ENCODE measurements around the gene NEUROD2.

NEUROD2 gene

GRCh38 chr17:39576187-39576586 is 31.5 kb downstream of the NEUROD2 start:
- Histone ChIP-seq H3K9me3 (ENCODE audit: control insufficient read depth, low read length) (peaks cover 5% of the 10 kb centered on the region), H3K18ac (ENCODE audit: low read depth in 1 of 2, low read length in 2 of 2) (no peak overlapping the region), H2AK5ac (ENCODE audit: low read length, severe bottlenecking) (no peak overlapping the region), H3K27ac (ENCODE audit: low read length, poor library complexity, severe bottlenecking) (no peak overlapping the region), H3K4me1 (ENCODE audit: control insufficient read depth, insufficient read depth, low read depth, low read length) (peaks cover 6% of the 10 kb centered on the region), H4K91ac (ENCODE audit: low read length) (no peak overlapping the region), H2BK5ac (ENCODE audit: low read depth, low read length, poor library complexity, severe bottlenecking) (no peak overlapping the region), H3K36me3 (ENCODE audit: control insufficient read depth in 1 of 2, insufficient read depth in 2 of 2, low read depth in 1 of 2, low read length in 2 of 2) (peaks cover 0 to 4% of the 10 kb centered on the region in 2 experiments), H3K23ac (ENCODE audit: low read length in 2 of 2) (no peak overlapping the region), H2AFZ (ENCODE audit: low read depth, low read length) (no peak overlapping the region), H2BK12ac (ENCODE audit: low read length in 2 of 2) (no peak overlapping the region), H3K27me3 (ENCODE audit: control insufficient read depth in 1 of 2, insufficient read depth in 1 of 2, low read length in 2 of 2) (peaks cover 27 to 40% of the 10 kb centered on the region in 2 experiments), H3K4me3 (ENCODE audit: insufficient read depth in 1 of 2, low read depth in 1 of 2, low read length in 2 of 2) (no peak overlapping the region), H3K9ac (ENCODE audit: low read length) (no peak overlapping the region), H3K4me2 (ENCODE audit: low read length, poor library complexity, severe bottlenecking) (no peak overlapping the region), H2BK15ac (ENCODE audit: low read depth, poor library complexity, severe bottlenecking) (no peak overlapping the region), H3K79me1 (replicated peaks; ENCODE audit: low read length, poor library complexity, severe bottlenecking) (no peaks in the 10 kb centered on the region), H3K4ac (ENCODE audit: low read depth in 1 of 2, low read length in 2 of 2) (no peak overlapping the region), H2BK120ac (ENCODE audit: low read depth, low read length) (no peak overlapping the region), H3K14ac (ENCODE audit: low read length in 2 of 2) (no peak overlapping the region), H4K8ac (ENCODE audit: low read length) (no peak overlapping the region)
- WGBS, result 18% methylated on average over 6 of the region's 7 CpGs
- DNase-seq, result peak; percentile 22

- Histone ChIP-seq H3K14ac (ENCODE audit: low read length in 2 of 2) (peak overlapping the region in 1 of 2 experiments; percentile 30), H4K8ac (ENCODE audit: low read length) (peak overlapping the region; percentile 94), H2AFZ (ENCODE audit: low read depth, low read length) (peak overlapping the region; percentile 43), H3K18ac (ENCODE audit: low read depth in 1 of 2, low read length in 2 of 2) (peak overlapping the region; percentile 69 to 87), H2AK5ac (ENCODE audit: low read length, severe bottlenecking) (no peak overlapping the region), H3K4me3 (ENCODE audit: insufficient read depth in 1 of 2, low read depth in 1 of 2, low read length in 2 of 2) (peak overlapping the region; percentile 62 to 80), H3K36me3 (ENCODE audit: control insufficient read depth in 1 of 2, insufficient read depth in 2 of 2, low read depth in 1 of 2, low read length in 2 of 2) (peaks cover 19 to 29% of the 10 kb centered on the region in 2 experiments), H3K79me1 (replicated peaks; ENCODE audit: low read length, poor library complexity, severe bottlenecking) (no peaks in the 10 kb centered on the region), H3K9ac (ENCODE audit: low read length) (peak overlapping the region; percentile 85), H3K9me3 (ENCODE audit: control insufficient read depth, low read length) (peaks cover 9% of the 10 kb centered on the region), H3K27me3 (ENCODE audit: control insufficient read depth in 1 of 2, insufficient read depth in 1 of 2, low read length in 2 of 2) (peaks cover 11 to 20% of the 10 kb centered on the region in 2 experiments), H2BK12ac (ENCODE audit: low read length in 2 of 2) (peak overlapping the region in 1 of 2 experiments; percentile 47), H4K91ac (ENCODE audit: low read length) (peak overlapping the region; percentile 75), H2BK15ac (ENCODE audit: low read depth, poor library complexity, severe bottlenecking) (no peak overlapping the region), H3K4ac (ENCODE audit: low read depth in 1 of 2, low read length in 2 of 2) (peak overlapping the region in 1 of 2 experiments; percentile 52), H3K4me2 (ENCODE audit: low read length, poor library complexity, severe bottlenecking) (peak overlapping the region; percentile 80), H3K23ac (ENCODE audit: low read length in 2 of 2) (no peak overlapping the region), H3K4me1 (ENCODE audit: control insufficient read depth, insufficient read depth, low read depth, low read length) (peaks cover 6% of the 10 kb centered on the region), H2BK5ac (ENCODE audit: low read depth, low read length, poor library complexity, severe bottlenecking) (no peak overlapping the region), H2BK120ac (ENCODE audit: low read depth, low read length) (no peak overlapping the region), H3K27ac (ENCODE audit: low read length, poor library complexity, severe bottlenecking) (no peak overlapping the region)
- WGBS, result 1% methylated on average over 62 of the region's 66 CpGs
- DNase-seq, result peak; percentile 85
Observed at GRCh38 chr17:39573447-39574298, 34.0 kb downstream of the NEUROD2 start.

DNA sequence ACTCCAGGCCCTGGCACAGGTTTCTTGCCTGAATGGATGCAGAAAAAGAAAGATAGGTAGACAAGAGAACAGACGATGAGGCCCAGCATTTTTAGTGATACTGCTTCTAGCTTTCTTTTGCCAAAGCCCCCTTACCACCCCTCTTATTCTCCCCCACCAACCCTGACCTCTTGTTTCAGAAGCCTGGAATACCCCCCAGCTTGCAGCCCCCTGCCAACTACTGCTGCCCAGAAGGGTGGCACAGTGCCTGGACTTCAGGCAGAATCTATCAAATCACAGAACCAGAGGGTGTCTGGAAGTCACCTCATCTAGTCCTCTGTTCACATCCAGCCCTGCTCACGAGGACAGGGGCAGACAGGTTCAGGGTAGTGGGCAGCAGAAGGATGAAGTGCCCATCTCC is 35.6 kb downstream of the NEUROD2 start:
- Histone ChIP-seq H3K4me1 (ENCODE audit: control insufficient read depth, insufficient read depth, low read depth, low read length) (peaks cover 6% of the 10 kb centered on the region), H3K9me3 (ENCODE audit: control insufficient read depth, low read length) (peaks cover 9% of the 10 kb centered on the region), H2AFZ (ENCODE audit: low read depth, low read length) (no peak overlapping the region), H3K4me3 (ENCODE audit: insufficient read depth in 1 of 2, low read depth in 1 of 2, low read length in 2 of 2) (no peak overlapping the region), H2BK15ac (ENCODE audit: low read depth, poor library complexity, severe bottlenecking) (no peak overlapping the region), H2BK12ac (ENCODE audit: low read length in 2 of 2) (no peak overlapping the region), H2BK5ac (ENCODE audit: low read depth, low read length, poor library complexity, severe bottlenecking) (no peak overlapping the region), H3K18ac (ENCODE audit: low read depth in 1 of 2, low read length in 2 of 2) (no peak overlapping the region), H3K4me2 (ENCODE audit: low read length, poor library complexity, severe bottlenecking) (no peak overlapping the region), H4K8ac (ENCODE audit: low read length) (no peak overlapping the region), H3K79me1 (replicated peaks; ENCODE audit: low read length, poor library complexity, severe bottlenecking) (no peaks in the 10 kb centered on the region), H3K4ac (ENCODE audit: low read depth in 1 of 2, low read length in 2 of 2) (no peak overlapping the region), H2AK5ac (ENCODE audit: low read length, severe bottlenecking) (no peak overlapping the region), H3K23ac (ENCODE audit: low read length in 2 of 2) (no peak overlapping the region), H4K91ac (ENCODE audit: low read length) (no peak overlapping the region), H3K36me3 (ENCODE audit: control insufficient read depth in 1 of 2, insufficient read depth in 2 of 2, low read depth in 1 of 2, low read length in 2 of 2) (peaks cover 31 to 45% of the 10 kb centered on the region in 2 experiments), H3K14ac (ENCODE audit: low read length in 2 of 2) (no peak overlapping the region), H3K27ac (ENCODE audit: low read length, poor library complexity, severe bottlenecking) (no peak overlapping the region), H2BK120ac (ENCODE audit: low read depth, low read length) (no peak overlapping the region), H3K27me3 (ENCODE audit: control insufficient read depth in 1 of 2, insufficient read depth in 1 of 2, low read length in 2 of 2) (peaks cover 0 to 10% of the 10 kb centered on the region in 2 experiments), H3K9ac (ENCODE audit: low read length) (no peak overlapping the region)
- WGBS, result 100% methylated on average over 2 of the region's 2 CpGs
- DNase-seq, result no peak

GRCh38 chr17:39569126-39569525 is 38.6 kb downstream of the NEUROD2 start:
- DNase-seq, result no peak
- Histone ChIP-seq H3K9me3 (ENCODE audit: control insufficient read depth, low read length) (peaks cover 9% of the 10 kb centered on the region), H3K27ac (ENCODE audit: low read length, poor library complexity, severe bottlenecking) (no peak overlapping the region), H3K9ac (ENCODE audit: low read length) (no peak overlapping the region), H3K79me1 (replicated peaks; ENCODE audit: low read length, poor library complexity, severe bottlenecking) (no peaks in the 10 kb centered on the region), H3K4me2 (ENCODE audit: low read length, poor library complexity, severe bottlenecking) (no peak overlapping the region), H2BK5ac (ENCODE audit: low read depth, low read length, poor library complexity, severe bottlenecking) (no peak overlapping the region), H3K4me1 (ENCODE audit: control insufficient read depth, insufficient read depth, low read depth, low read length) (peaks cover 5% of the 10 kb centered on the region), H3K4ac (ENCODE audit: low read depth in 1 of 2, low read length in 2 of 2) (no peak overlapping the region), H3K4me3 (ENCODE audit: insufficient read depth in 1 of 2, low read depth in 1 of 2, low read length in 2 of 2) (no peak overlapping the region), H2BK120ac (ENCODE audit: low read depth, low read length) (no peak overlapping the region), H3K23ac (ENCODE audit: low read length in 2 of 2) (no peak overlapping the region), H3K18ac (ENCODE audit: low read depth in 1 of 2, low read length in 2 of 2) (no peak overlapping the region), H2BK12ac (ENCODE audit: low read length in 2 of 2) (no peak overlapping the region), H2BK15ac (ENCODE audit: low read depth, poor library complexity, severe bottlenecking) (no peak overlapping the region), H2AK5ac (ENCODE audit: low read length, severe bottlenecking) (no peak overlapping the region), H3K36me3 (ENCODE audit: control insufficient read depth in 1 of 2, insufficient read depth in 2 of 2, low read depth in 1 of 2, low read length in 2 of 2) (peaks cover 50 to 71% of the 10 kb centered on the region in 2 experiments), H3K14ac (ENCODE audit: low read length in 2 of 2) (no peak overlapping the region), H4K91ac (ENCODE audit: low read length) (no peak overlapping the region), H3K27me3 (ENCODE audit: control insufficient read depth in 1 of 2, insufficient read depth in 1 of 2, low read length in 2 of 2) (no peaks in the 10 kb centered on the region), H2AFZ (ENCODE audit: low read depth, low read length) (no peak overlapping the region), H4K8ac (ENCODE audit: low read length) (no peak overlapping the region)
- 89% methylated on average over 1 of the region's 1 CpG for WGBS

Data from mesenchymal stem cell (in vitro differentiated cells and primary cell).